HG03442 (cell line): ENCODE data around the gene BICRA.

Source experiments
- ATAC-seq: cut with Tn5 transposase; IDR thresholded peaks from one replicate; pipeline ENCODE4 v1.9.1; 2021; ENCODE audit warnings: mild to moderate bottlenecking, moderate library complexity; ENCODE audit not compliant: unreplicated experiment

Gene BICRA

DNA sequence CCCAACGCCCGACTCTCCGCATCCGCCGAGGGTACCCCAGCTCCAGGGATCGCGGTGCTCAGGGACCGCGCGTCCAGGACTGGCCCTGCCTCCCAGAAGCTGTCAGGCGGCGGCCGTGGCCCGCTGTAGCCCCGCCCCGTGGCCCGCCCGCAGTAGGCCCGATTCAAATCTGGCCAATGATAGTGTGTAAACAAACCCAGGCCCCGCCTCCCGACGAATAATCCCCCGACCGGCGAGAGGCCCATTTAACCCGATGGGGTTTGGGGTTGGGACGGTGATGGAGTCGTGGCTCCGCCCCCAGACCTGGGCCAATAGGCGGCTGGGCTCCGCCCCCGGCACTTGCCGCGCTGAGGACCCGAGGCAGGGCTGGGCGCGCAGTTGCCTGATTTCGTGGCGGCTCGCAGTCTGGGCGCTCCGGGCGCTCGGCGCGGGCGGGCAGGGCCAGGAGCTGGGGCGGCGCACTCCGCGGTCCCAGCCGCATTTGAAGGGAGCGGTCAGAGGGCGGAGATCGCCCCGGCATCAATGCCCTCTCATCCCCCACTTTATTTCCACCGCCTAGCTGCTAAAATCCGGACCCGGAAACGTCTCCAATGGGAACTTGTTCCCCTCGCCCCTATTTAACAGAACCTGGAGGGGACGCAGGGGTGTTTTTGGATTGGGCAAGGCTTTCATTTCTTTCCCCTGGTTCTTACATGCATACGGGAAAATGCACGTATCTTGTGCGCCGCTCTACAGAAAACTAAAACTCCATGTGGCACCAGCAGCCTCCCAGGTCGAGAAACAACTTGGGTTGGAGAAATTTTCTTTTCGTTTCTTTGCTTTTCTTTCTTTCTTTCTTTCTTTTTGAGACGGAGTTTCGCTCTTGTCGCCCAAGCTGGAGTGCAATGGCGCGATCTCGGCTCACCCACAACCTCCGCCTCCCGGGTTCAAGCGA lies 8.4 kb upstream of the BICRA start:
- peak; percentile 89 for ATAC-seq

DNA sequence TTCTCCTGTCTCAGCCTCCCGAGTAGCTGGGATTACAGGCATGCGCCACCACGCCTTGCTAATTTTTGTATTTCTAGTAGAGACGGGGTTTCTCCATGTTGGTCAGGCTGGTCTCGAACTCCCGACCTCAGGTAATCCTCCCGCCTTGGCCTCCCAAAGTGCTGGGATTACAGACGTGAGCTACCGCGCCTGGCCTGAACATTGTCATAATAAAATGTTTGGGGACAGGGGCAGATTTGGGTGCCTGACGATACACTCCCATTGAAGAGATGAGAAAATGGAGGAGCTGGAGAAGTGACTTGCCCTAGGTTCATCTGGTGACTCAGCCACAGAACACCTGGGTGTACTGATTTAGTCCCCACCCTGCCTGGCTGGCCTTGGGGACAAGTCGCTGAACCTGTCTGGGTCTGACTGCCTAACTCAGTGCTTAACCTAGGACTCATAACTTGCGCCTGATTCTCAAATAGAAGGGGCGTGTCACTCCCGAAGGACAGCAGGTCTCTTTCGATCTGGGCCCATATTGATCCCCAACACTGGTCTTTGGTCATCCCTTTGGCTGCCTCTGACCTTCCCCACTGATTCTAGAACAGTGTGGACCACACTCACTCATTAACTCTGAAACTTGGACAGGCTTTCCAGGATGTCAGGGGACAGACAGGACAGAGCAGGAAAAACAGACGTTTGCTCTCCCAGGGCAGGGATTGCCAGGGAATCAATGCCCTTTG lies 7.6 kb upstream of the BICRA start:
- no peak for ATAC-seq

DNA sequence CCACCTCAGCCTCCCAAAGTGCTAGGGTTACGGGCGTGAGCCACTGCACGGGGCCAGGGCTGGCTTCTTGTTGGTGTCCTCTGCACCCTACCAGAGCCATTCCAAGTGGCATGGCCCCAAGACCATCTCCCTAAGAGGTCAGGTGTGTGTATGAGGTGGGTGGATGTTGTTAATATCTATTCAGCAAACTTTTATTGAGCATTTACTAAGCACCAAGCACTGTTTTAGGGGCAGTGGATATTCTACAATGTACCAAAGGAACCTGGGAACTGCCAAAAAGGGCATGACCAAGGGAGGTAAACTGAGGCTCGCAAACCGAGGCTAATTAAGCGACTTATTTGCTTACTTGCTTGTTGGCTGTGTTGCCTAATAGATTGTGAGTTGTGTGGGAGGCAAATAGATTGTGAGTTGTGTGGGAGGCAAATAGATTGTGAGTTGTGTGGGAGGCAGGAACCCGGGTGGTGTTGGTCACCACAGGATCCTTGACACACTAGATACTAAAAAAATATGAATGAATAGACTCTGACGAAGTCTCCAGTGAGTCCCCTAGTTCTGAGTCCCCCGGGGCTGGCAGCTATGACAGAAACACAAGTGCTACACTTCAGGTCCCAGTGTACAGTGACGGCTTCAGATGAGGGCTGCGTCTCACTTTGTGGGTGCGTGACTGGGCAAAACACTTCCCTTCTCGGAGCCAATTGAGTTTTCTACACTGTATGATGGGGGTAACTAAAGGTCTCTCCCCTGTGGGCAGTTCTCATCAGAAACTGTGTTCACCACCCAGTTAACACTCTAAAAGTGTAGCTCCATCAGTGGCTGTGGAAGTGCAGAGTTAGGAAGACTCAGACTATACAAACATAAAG lies 5.0 kb upstream of the BICRA start:
- no peak for ATAC-seq

DNA sequence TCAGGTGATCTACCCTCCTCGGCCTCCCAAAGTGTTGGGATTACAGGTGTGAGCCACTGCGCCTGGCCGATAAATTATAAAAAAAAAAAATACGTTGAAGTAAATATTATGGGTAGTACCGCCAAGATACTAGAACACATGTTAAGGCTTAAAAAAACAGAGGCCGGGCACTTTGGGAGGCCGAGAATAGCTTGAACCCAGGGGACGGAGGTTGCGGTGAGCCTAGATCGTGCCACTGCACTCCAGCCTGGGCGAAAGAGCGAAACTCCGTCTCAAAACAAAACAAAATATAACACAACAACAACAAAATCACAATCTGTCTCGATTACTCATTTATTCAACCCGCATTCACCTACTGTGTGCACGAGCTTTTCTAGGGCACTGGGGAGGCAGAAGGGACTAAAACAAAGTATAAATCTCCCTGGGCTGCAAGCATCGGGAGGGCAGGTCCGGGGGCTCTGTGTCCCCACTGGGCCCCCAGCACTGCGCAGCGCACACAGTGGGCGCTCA lies 1.3 kb upstream of the BICRA start:
- ATAC-seq: no peak

DNA sequence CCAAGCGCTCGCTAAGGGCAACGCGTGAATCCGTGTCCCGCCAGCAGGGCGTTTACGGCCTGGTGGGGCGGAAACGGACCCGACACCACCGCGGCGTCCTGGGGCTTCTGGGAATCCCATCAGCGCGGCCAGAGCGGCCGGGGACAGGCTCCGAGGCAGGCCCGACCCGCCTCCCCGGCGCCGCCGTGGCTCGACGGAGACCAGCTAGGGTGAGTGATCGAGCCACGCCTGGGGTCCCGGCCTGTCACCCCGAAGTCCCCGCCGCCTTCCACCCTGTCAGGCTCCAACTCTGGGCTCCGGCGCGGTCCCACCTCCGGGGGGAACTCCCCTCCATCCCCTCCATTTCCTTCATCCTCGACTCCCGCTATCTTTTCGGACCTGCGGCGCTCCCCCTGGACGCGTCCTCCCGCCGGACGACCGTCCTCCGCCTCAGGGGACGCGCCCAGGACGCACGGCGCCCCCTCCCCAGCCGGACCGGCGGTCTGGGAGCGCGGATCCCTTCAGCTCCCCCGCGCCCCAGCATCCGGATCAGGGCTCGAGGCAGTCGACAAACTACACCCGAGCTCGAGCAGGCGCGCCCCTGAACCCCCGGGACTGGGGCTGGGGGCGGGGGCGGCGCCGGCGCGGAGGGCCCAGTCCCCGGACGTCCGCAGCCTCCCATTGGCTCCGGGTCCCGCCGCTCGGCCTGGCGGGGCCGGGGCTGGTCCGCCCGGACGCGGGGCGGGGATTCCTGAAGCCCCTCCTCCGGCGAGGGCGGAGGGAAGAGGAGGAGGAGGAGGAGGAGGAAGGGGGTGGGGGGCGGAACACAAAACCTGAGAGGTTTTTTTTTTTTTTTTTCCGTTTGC lies 638 bp upstream of the BICRA start:
- ATAC-seq: peak; percentile 77

DNA sequence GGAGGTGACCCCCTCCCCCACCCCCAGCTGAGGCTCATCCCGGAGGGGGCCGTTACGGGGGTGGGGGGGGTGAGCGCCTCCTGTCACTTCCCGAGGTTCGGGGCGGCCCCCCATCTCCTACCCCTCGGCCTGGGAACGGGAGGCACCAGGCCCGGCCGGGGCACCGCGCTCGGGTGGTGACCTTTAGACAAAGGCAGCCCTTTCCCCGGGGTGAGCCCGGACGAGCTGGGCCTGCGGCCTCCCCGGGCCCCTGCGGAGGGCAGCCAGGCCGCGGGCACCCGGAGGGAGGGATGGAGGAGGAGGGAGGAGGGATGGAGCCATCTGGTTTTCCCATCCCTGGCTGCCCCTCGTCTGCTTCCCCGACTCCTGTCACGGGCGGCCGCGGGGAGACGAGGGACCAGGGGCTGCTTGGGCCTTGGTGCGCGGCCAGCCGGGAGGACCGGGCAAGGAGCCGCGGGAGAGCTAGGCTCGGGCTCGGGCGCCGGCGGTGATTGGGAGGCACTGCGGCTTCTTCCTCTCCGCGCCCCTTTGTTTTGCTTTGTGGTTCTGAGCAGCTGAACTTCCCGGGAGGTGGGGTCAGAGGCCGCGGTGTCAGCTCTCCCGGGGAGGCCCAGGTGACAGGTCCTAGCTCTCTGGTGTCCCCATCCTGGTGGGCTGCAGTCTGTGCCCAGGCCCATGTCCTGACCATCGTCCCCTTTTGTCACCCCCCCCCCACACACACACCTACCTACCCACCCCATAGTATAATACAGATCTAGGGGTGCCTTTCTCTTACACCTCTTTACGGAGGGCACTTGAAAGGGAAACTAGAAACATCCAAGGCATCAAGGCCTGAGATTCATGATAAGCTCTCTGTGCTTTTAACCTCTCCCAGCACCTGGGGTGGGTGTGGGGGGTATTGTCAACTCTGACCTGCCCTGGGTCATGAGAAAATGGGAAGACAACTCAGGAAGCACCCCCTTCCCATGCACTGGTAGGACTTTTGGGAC lies 1.3 kb downstream of the BICRA start:
- ATAC-seq: no peak

DNA sequence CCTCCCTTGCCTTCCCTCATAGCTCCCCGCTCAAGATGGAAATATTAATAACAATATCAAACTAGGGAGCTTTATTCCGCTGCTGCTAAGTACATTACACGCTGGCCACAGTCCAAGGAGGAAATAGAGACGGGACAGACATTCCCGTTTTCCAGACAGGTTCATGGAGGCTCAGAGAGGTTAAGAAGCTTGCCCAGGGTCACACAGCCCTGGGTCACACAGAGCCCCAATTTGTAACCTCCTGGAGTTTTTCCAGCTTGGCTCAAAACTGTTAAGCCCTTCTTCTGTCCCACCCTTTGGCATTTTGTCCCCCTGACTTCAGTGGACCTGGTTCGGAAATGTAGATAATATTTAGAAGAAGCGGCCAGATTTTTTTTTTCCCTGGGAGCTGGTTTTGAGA lies 2.0 kb downstream of the BICRA start:
- ATAC-seq: no peak

DNA sequence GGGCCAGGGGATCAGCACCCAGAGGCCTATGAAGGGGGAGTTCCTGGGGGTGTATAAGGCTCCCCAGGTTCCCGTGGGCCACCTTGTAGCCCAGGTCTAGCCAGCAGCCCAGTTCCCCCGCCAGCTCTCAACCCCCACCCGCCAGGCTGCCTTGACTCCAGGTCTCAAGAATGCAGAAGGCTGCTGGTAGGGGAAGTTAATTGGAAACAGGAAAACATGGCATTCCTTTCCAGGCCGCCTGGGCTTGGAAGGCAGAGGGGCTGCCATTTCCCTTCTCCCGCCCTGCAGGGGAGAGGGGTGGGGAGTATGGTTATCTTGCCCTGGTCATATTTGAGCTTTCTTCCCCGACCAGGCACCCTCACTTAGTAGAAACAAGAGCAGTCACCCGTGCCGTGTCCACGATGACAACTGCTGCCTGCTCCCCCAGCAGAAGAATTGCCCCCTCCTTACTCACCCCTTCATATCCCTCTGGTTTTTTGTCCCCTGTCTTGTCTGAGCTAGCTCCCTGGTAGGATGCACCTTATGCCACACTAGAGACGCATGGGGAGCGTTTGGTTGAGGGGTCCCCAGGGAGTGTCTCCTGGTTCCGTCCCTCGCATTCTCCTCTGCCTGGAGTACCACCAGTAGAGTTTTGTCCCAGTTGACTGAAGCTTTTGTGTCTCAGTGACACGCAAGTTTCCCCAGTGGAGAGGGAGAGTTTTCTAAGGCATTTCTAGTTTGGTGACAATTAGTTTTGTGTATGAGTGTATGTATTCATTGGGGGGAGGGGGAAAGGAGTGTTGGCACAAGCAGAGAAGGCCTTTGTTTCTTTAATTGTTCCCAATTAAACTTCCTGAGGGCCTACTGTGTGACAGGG lies 4.5 kb downstream of the BICRA start:
- ATAC-seq: no peak

DNA sequence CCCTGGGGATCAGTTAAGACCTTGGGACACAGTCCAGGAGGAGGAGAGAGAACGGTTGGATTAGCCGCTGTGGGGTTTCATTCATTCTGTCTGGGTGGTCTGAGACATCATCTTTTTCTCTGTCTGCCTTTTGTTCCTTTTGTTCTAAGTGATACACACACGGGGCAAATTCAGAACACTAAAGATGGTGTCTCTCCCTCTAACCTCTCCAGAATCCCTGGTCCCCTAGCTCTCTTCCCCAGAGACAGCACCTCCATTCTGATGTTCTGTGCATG lies 5.0 kb downstream of the BICRA start:
- no peak for ATAC-seq

DNA sequence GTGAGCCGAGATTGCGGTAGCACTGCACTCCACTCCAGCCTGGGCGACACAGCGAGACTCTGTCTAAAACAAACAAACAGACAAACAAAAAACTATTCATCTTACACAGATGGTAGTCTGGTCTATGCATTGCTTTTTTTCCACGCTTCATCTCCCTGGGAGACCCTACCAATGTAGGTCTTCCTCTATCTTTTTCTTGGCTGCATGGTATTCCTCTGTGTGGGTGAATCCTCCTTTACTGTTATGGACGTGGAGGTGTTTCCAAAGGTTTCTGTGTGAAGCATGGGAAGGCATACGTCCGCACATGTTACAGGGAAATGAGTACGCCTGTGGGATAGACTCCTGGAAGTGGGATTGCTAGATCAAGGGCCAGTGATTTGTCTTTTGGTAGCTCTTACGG lies 5.6 kb downstream of the BICRA start:
- no peak for ATAC-seq

DNA sequence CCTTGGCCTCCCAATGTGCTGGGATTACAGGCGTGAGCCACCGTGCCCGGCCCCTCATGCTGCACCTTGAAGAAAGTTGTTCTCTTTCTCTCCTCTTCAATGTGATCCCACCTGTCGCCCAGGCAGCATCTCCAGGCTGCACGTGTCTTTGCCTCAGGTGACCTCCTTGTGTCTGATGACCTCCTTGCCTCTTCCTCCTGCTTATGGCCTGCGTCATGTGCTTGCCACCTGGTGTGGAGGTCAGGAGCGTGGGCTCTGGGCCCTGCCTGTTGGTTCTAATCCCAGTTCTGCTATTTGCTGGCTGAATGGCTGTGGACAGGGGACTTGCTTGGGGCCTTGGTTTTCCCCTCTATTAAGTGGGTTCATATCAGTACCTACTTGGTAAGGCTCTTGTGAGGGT lies 6.3 kb downstream of the BICRA start:
- ATAC-seq: no peak

DNA sequence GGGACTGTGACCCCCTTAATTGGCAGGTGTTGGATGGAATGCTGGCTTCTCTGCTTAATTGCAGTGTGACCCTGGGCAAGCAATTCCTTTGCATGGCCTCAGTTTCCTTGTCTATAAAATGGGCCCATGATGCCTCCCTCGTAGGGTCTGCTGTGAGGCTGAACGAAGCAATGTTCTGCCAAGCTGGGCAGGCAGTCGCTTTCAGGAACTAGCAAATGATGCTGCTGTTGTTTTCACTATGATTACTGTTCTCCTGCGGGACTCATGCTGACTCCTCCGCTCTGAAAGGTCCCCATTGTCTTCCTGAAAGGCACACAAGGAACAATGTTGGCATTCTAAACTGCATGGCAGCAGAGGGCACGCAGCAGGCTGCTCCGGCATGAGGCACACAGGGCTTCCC lies 6.8 kb downstream of the BICRA start:
- no peak for ATAC-seq

DNA sequence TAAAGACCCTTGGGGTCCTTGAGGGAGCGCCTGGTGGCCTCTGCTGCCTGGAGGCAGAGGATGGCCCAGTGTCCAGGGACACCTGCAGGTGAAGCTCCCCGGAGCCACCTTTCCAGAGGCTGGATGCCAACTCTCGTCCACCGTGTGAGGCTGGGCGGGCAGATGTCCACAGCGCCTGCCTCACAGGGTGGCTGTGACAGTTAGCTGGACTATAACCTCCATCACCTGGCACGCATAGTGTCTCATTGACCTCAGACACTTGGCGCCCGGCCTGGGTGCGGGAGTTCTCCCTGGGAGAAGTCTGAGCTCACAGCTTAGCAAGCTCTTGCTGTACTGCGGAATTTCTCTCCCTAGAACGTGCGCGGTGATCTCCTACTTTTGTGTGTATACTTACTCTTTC lies 9.8 kb downstream of the BICRA start:
- no peak for ATAC-seq

DNA sequence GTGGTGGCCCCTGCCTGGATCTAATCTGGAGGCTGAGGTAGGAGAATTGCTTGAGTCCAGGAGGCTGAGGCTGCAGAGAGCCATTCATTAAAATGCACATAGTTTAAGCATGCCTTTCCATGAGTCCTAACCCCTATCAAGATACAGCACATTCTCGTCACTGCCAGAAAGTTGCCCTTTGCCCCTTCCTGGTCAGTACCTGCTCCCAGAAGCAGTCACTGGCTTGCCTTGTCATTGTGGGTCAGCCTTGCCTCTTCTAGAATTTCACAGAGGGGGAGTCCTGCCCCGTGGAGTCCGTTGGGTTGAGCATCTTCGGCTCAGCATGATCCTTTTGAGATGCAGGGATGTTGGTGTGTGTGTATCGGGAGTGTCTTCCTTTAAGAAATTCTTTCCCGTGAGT lies 10.8 kb downstream of the BICRA start:
- no peak for ATAC-seq

DNA sequence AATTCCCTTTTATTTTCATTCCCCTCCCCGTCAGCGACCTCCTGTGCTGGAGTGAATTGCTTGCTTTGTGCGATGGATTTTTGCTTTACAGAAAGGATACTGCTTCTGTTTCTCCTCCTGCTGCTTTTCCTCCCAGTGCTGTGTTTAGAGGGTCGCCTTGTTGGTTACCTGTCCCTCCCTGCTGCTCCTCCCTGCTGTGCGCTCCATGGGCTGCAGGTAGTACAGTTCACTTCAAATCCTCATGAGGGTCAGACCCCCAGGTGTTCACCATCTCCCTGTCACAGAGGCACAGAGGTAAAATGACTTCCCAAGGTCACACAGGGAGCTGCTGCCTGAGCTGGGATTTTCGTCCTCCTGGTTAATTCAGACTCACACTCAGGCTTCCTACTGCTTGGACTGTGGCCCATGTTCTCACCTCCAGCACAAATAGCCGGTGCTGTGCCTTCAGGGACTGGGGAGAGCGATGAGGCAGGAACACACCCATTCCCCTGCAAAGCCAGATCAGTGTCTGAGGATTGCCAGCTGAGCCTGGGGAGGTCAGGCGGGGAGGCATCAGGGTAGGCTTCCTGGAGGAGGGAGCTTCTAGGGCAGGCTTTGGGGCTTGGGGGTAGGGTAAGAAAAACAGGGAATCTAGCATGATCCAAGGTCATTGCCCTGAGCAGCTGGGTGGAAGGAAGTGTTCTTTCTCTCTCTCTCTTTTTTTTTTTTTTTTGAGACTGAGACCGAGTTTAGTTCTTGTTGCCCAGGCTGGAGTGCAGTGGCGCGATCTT lies 14.4 kb downstream of the BICRA start:
- ATAC-seq: no peak

DNA sequence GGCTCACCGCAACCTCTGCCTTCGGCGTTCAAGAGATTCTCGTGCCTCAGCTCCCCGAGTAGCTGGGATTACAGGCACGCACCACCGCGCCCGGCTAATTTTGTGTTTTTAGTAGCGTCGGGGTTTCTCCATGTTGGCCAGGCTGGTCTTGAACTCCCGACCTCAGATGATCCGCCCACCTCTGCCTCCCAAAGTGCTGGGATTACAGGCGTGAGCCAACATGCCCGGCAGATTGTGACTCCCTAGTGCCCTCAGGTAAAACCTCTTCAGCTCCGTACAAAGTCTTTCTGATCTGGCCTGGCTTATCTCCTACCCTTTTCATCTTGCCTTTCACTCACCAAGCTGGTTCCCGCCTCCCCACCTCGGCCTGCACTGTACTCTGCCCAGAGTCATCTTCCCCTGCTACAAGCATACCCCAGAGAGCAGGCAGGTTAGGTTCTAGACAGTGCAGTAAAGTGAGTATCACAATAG lies 15.0 kb downstream of the BICRA start:
- ATAC-seq: no peak

DNA sequence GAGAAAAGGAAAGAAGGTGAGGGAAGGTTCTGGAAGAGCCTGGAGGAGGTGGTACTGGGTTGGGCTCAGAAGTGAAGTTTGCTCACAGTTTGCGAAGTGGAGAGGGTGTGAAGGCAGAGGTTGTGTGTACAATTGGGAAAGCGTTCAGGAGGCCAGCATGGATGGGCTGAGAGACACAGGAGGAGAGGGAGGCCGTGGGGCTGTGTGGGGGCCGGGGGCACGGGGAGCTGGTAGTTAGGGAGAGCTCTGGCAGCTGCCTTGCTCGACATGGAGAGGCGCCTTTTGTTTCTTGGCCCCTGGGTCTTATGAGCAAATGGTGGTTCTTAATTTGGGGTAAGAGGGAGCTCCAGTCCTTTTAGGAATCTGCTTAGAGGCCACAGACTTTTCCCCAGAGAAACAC lies 16.7 kb downstream of the BICRA start:
- ATAC-seq: no peak
